ENCODE measurements around the gene EVI2B. TPM values are rescaled to one million over a fixed set of nuclear protein-coding genes. Genes with fewer than 3 reads are reported as not detected.

Gene EVI2B
- total RNA-seq, 4 donors from 2014 or later, result 1.2 to 5.0 (median 2.4) TPM

DNA sequence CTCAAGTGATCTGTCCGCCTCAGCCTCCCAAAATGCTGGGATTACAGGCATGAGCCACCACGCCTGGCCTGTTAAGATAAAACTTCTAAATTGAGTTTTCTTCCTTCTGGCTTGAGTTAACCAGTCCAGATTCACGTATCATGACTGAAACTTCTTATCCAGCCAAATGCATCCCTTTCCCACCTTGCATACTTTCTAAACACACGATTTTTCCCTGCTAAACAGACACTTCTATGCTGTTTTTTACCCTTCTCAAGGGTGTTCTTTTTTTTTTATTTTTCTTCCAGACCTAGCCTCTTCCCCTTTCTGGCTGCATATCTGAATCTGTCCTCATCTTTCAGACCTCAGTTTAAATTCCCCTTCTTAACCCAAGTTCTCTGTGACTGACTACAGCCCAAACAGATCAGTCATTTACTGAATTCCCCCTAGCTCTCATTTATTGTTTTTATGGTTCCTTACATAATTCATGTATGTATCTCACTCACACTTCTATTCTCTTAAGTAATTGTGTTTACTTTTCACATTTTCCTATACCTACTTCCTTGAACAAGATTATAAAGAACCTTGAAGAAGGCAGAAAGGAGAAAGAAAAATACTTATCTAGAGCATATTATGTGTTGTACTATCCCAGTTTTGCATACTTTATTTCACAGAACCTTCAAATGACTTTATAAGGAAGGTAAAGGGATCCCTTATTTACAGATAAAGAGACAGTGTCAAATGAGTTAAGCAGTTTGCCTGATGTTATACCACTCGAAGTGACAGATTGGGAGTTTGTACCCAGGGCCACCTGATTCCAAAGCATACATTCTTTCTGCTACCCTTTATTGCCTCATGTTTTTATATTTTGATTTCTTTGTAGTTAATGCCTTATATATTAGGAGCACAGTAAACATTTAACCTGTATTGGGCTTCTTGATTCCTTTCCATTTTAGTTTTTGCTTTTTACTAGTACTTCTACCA is 5.2 kb downstream of the EVI2B start:
- no peak overlapping the region for H3K4me3 ChIP-seq (ENCODE audit: low read depth, poor library complexity, severe bottlenecking)
- no peak for DNase-seq (ENCODE audit: low spot score in 2 of 2)
- no peak for TF ChIP-seq CTCF (IDR thresholded peaks at IDR 0.05)
- TF ChIP-seq POLR2A (IDR thresholded peaks at IDR 0.05), result no peak
- 76 to 82% methylated on average over 5 of the region's 5 CpGs for WGBS, 2 donors
- intact Hi-C loops (cut with DNase I; ENCODE audit: low total_unique reads), result no loop called here

DNA sequence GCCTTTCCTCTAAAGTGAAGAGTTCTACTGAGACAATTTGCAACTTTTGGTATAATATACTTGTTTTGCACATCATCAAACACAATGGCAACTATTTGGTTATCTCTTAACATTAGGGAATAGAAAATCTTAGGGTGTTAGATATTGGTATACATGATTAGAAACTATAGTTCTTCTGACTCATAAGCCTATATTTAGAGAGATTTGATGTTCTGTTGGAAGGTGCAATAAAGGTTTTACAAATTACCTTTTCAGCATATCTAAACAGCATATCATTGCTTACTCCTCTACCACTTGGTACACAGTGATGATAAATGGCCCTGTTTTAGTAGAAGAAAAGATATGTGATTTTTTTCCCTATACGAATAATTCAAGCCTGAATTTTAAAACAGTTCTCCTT is 6.2 kb downstream of the EVI2B start:
- H3K4me3 ChIP-seq (ENCODE audit: low read depth, poor library complexity, severe bottlenecking), result no peak overlapping the region
- WGBS, 2 donors, result 86 to 89% methylated on average over 1 of the region's 1 CpG
- intact Hi-C loops (cut with DNase I; ENCODE audit: low total_unique reads), result no loop called here
- TF ChIP-seq POLR2A (IDR thresholded peaks at IDR 0.05) (no peak), CTCF (IDR thresholded peaks at IDR 0.05) (no peak)
- DNase-seq (ENCODE audit: low spot score in 2 of 2), result no peak

GRCh38 chr17:31299624-31300023 is 14.2 kb downstream of the EVI2B start:
- intact Hi-C loops (cut with DNase I; ENCODE audit: low total_unique reads), result no loop called here
- TF ChIP-seq POLR2A (IDR thresholded peaks at IDR 0.05), result no peak
- TF ChIP-seq CTCF (IDR thresholded peaks at IDR 0.05), result no peak

GRCh38 chr17:31297090-31297489 is 16.8 kb downstream of the EVI2B start, which contains the start of gene OMG:
OMG (minus strand) TSS chr17:31297239; CDS start chr17:31296331, 908 bp downstream.
- no peak within 1 kb of the TSS for H3K4me3 ChIP-seq (ENCODE audit: low read depth, poor library complexity, severe bottlenecking)
- intact Hi-C loops (cut with DNase I; ENCODE audit: low total_unique reads), result no loop called here
- no peak for TF ChIP-seq CTCF (IDR thresholded peaks at IDR 0.05)
- TF ChIP-seq POLR2A (IDR thresholded peaks at IDR 0.05), result no peak
- WGBS, 2 donors, result 88 to 89% methylated on average over 7 of the region's 7 CpGs
- DNase-seq (ENCODE audit: low spot score in 2 of 2), result no peak

More at GRCh38 chr17:31299624-31300023, 14.2 kb downstream of the EVI2B start:
- no peak for DNase-seq (ENCODE audit: low spot score in 2 of 2)
- H3K4me3 ChIP-seq (ENCODE audit: low read depth, poor library complexity, severe bottlenecking), result no peak overlapping the region

GRCh38 chr17:31296142-31296541 is 17.7 kb downstream of the EVI2B start:
- no peak overlapping the region for H3K4me3 ChIP-seq (ENCODE audit: low read depth, poor library complexity, severe bottlenecking)
- intact Hi-C loops (cut with DNase I; ENCODE audit: low total_unique reads), result no loop called here
- DNase-seq (ENCODE audit: low spot score in 2 of 2), result no peak
- TF ChIP-seq CTCF (IDR thresholded peaks at IDR 0.05) (no peak), POLR2A (IDR thresholded peaks at IDR 0.05) (no peak)
- WGBS, 2 donors, result 85 to 92% methylated on average over 2 of the region's 2 CpGs

Measured in lower leg skin (tissue), 4 donors.